H4 (cell line): ENCODE data around the gene CYP17A1. TPM values are rescaled to one million over a fixed set of nuclear protein-coding genes. Genes with fewer than 3 reads are reported as not detected.
"Not testable (repeated sequence)": the region's sequence is repeated elsewhere in the genome, so short reads cannot be mapped to it uniquely, and the experiment has no call there.

Source experiments
- DNase-seq: peaks from one replicate; pipeline ENCODE4 v3.0.0-alpha.2; 2015; ENCODE audit warnings: low spot score
- total RNA-seq: library from RNA; depleted of rRNA; stranded (reverse); fragments of >200 nt; shearing (Covaris generic); gene quantifications from 2 replicates; pipeline ENCODE4 v1.2.3, GENCODE V29; 2014

Gene CYP17A1
- total RNA-seq, 1 experiment from 2014 or later = not detected

DNA sequence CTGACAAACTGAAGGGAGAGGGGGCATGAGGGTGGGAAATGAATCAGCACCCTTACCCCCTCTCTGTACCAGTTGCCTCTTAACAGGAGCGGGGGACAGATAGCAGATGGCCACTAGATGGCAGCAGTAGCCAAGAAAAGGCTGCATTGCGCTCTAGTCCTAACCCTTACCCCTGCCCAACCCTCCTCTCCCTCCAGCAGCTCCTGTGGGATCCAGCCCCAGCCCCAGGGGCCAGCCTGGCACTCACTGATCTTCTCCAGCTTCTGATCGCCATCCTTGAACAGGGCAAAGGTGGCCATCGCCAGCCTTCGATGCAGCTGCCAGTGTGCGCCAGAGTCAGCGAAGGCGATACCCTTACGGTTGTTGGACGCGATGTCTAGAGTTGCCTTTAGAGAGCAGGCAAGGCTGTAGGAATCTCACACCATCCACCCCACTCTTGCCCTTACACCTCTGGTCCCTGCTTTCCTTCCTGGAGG, 2.2 kb downstream of the CYP17A1 start:
- DNase-seq = peak; percentile 65

DNA sequence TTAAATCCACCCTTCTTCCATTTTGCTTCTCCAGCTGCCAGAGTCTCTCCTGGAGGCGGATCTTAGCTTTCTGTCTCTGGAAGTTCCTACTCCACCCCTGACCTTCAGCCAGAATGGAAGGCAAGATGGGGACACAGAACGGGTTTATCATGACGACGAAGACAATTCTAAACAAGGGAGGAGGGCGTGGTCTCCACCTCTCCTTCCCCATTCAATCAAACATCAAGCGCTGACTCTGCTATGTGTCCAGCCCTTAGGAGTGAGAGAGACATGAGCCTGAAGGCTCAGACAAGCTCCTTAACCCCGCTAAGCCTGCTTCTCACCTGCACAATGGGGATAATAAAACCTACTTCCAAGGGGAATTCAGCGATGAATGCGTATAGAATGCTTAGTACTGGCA, 3.1 kb downstream of the CYP17A1 start:
- DNase-seq = no peak

DNA sequence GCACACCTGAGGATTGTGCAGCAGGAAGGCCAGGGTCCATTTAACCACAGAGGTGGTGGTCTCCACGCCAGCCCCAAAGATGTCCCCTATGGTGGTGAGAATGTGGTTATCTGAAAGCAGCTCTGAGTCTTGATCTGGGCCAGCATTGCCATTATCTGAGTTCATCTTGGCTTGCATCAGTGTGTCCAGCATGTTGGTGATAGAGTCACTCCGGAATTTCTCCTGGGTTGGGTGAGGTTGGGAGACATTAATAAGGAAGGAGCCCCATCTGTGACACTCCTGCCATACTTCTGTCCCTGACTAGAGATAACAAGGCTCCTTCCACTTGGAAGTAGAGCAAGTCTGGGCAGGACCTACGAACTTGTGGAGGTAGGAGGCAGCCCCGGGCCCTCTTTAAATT, 4.2 kb downstream of the CYP17A1 start:
- DNase-seq = no peak

DNA sequence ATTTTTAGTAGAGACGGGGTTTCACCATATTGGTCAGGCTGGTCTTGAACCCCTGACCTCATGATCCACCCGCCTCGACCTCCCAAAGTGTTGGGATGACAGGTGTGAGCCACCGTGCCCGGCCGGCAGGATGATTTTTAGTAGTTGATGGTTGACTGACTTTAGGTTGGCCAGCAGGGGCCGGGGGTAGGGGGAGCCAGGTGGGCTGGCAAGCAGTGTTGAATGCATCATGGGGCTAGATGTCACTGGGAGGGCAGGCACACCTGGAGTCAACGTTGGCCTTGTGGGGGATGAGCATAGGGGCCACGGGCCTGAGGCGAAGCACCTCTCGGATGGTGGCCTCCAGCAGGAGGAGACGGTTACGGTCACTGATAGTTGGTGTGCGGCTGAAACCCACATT, 5.0 kb downstream of the CYP17A1 start:
- DNase-seq = no peak

DNA sequence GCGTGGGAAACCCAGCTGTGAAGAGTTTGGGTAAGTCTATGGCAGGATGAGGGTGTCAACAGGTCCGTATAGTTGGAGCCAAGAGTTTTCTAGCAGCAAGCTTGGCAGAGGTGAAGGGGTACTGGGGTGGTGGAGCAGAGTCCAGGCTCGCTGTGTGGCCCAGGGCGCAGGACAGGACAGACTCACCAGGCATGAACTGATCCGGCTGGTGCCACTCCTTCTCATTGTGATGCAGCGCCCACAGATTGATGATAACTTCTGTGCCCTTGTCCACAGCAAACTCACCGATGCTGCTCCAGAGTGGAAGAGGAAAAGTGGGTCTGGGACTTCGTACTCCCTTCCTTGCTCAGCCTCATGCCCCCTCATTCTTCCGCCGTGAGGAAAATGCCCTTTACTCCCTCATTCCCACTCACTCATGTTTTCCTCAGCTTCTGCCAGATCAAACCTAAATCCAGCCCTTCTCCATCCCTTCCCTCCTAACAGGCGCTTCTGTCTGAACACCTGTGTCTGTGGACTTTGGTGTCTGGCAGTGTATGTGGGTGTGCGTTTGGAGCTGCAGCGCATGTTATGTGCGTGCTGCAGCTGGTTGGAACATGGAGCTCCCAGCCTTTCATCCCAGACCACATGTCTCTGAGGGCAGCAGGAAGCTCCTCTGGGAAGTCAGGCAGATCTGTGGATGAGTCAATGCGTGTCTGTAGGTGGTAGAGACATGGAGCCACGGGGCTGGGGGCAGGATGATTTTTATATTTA, 5.7 kb downstream of the CYP17A1 start:
- DNase-seq = no peak

DNA sequence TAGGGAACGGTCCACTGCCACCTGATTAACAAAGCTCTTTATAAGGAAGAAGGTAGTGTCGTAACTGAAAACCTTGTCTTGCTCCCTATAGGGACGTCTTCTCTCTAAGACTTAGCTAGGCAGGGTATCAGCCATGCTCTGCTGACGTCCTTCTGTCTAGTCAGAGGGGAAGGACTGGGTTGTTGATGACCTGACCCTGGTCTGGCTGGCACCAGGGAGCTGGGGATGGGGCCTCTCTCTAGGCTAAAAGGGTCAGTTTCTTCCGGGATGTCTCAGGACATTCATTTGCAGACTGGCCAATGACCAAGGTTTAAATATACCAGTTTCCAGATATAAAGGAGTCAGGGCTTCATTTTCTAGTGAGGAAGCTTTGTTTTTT, 9.6 kb downstream of the CYP17A1 start:
- no peak for DNase-seq

DNA sequence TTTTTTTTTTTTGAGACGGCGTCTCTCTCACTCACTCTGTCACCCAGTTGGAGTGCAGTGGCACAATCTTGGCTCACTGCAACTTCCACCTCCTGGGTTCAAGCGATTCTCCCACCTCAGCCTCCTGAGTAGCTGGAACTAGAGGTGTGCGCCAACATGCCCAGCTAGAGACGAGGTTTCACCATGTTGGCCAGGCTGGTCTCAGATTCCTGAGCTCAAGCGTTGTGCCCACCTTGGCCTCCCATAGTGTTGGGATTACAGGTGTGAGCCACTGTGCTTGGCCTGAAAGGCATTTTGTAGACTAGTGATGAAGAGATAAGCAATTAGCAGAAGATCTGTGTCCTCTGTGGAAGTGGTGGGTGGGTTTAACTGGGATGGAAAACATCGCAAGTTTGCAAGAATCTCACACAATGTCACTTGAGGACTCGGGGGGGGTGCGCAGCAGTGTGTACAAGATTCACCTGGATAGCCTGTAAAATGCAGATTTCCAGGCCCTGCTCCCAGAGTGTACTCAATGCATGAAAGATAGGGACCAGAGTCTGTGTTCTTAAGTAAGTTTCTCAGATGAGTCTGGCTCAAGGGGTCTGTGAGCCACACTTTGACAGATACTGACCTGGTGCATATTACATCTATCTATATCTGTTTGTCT, 10.9 kb downstream of the CYP17A1 start:
- no peak for DNase-seq

DNA sequence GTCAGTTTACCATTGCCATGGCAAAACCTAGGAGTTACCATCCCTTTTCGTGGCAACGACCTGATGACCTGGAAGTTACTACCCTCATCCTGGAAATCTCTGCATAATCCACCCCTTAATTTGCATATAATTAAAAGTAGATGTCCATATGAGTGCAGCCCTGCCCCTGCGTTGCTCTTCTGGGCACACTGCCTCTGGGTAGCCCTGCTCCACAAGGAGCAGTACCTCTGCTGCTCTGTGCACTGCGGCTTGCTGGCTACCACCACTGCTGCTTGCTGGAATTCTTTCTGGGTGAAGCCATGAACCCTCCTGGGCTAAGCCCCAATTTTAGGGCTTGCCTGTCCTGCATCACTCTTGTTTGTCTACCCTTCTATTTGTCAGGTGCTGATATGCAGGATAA, 12.5 kb downstream of the CYP17A1 start:
- DNase-seq = no peak

DNA sequence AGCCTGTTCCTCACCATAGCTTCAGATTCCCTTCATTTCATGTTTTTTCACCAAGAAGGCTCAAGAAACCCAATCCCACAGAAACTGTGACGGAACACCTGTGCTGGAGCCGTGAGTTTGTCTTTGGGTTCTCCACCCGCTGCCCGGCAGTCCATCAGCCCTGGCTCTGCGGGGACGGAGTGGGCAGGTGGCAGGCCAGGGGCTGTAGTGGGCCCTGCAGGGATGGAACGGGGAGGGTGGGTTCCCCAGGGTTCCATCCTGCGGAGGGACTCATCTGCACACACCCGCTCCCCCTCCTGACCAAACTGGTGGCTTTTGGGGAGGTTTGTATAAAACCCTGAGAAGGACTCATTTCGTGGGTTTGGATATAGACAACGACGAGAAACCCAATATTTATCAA, 15.0 kb downstream of the CYP17A1 start:
- no peak for DNase-seq

DNA sequence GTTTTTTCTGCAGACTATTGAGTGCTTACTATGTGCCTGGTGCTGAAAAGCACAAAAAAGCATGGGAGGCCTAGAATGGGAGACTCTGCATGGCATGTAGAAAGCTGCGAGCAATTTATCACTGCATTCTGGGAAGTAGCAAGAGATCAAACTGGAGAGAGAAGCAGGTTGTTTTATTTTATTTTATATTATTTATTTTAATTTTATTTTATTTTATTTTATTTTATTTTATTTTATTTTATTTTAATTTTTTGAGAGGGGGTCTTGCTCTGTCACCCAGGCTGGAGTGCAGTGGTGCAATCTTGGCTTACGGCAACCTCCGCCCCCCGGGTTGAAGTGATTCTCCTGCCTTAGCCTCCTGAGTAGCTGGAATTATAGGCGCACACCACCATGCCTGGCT, 17.2 kb downstream of the CYP17A1 start:
- not testable (repeated sequence) for DNase-seq

DNA sequence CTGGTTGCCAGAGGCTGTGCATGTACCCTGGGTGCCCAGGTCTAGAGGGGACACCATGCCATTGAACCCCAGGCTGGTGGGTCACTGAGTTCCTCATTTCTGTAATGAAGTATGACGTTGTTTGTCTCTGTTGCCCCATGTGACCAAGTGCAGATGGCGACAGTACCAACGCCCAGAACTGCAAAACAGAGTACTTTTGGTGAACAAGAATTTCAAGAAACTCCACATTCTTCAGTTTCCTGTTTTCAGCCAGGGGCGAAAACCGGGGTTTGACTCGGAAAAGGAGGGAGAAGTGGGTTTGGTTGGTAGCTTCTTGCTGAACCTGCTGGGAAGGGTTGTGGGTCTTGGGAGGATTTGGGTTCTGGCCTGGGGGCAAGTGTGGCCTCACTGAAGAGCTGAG, 18.2 kb downstream of the CYP17A1 start:
- DNase-seq = no peak

DNA sequence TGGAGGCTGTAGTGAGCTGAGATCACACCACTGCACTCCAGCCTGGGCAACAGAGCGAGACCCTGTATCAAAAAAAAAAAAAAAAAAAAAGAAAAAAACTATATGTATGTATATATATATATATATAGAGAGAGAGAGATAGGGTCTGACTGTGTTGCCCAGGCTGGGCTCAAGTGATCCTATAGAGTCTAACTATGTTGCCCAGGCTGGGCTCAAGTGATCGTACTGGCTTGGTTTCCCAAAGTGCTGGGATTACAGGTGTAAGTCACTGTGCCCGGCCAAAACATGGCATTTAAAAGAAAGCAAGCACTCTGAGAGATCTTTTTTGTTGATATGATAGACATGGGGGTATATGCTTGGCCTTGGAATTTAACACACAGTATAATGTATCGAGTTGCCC, 20.0 kb downstream of the CYP17A1 start:
- no peak for DNase-seq

DNA sequence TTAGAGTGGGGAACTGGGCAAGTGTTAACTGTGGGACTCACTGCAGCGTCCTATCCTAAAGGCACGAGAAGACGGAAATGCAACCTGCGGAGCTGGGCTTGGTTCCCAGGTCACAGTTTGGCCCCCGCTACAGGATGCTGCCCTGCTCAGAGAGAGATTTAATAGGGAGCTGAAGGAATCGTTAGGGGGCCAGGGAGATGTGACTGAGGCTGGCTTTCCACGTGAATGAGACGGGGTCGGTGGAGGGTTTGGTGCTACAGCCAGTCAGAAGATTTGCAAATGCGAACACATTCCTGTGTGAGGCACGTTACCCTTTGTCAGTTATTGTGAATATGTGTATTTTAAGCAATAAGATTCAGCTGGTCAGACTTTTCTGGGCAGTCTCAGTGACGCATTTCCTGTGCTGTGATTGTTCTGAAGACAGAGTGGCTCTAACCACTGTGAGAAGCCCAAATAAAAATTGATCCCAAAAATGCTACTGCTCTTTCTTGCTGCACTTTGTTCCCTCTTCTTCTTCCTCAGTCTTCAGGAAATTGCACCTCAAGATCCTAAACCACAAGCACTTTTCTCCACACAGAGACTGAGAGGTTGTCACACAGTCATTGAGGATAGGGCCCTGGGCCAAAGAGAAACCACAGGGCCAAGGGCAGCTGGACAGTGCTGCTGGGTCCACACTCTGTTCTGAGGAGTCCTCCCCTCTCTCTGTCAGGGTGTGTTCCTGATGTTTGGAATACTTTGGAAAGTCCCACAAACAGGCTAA, 21.2 kb downstream of the CYP17A1 start:
- no peak for DNase-seq

DNA sequence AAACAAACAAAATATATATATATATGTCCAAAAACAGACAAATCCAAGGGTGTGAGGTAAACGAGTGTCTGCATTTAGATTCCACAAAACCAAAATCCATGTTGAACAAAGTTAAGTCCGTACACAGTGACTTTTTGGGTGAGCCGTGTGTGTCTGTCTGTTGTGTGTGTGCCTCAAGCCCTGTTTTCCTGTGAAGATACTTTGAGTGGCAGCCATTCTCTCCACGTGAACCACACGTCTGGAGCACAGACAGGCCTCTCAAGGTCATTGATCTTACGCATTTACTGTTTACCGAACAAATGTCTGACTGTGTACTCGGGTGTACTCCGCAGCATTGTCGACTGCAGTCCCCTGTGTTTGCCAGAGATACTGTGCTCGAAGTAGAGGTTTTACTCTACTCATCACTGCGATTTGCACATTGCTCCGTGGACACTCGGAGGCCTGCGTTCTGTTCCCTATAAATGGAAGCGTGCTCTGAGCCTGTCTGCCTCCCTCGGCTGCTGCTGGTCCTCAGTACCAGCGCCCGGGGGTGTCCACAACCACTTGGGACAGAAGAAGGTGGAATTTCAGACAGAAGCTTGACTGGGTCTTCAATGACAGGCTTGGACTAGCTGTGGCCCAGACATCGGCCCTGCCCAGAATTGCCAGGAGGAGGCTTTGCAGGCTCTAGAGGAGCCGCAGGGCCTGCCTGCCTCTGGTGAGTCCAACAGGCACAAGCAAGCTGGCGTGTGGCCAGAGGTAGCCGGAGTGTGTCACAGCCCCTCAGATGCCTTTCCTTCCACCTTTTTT, 22.1 kb downstream of the CYP17A1 start:
- DNase-seq = no peak

DNA sequence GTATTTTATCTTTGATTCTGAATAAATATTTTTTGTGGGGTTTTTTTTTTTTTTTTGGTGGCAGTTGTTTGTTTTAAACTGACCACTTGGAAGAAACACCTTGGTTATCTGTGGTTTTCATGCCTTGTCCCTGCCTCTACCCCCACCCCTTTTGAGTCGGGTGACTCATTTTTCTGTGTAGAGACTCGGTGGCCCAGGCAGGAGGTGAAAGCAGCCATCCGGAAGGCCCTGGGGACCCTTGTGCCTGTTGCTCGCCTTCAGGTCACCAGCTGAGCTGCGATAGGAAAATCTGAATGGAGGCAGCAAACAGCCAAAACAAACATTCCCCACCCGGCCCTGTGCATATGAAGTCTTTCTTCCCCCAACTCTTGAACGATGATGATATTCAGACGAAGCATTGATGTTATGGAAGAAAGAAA, 22.8 kb downstream of the CYP17A1 start:
- no peak for DNase-seq

DNA sequence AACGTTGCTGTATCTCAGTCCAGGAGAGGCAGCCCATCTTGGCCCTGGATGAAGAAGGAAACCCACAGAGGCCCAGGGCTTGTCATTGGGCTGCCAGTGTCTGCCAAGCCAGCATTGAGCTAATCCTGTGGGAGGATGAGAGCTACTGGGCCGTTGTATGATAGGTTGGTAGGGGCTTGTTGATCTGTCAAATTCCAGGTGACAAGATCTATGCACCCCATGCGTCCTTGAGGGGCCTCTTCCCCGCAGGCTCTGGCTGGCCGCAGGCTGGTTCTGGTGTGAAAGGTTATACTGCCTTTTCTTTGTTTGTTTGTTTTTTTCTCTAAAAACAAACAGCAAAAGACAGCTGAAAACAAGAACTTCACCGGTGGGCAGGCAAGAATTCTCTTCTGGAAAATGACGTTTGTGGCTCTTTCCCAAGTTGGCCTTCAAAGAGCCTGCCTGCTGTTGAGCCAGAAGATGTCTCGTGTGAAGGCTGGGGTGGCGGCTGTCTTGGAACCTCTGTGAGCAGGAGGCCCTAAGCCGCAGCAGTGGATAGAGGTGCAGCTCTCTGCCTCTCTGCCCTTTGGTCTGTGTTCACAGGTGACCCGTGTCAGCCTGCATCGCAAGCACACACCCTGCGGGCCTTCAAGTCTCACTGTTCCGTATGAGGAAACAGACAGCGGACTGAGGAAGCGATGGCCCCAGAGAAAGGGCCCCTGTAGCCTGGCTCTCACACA, 23.3 kb downstream of the CYP17A1 start:
- DNase-seq = no peak

DNA sequence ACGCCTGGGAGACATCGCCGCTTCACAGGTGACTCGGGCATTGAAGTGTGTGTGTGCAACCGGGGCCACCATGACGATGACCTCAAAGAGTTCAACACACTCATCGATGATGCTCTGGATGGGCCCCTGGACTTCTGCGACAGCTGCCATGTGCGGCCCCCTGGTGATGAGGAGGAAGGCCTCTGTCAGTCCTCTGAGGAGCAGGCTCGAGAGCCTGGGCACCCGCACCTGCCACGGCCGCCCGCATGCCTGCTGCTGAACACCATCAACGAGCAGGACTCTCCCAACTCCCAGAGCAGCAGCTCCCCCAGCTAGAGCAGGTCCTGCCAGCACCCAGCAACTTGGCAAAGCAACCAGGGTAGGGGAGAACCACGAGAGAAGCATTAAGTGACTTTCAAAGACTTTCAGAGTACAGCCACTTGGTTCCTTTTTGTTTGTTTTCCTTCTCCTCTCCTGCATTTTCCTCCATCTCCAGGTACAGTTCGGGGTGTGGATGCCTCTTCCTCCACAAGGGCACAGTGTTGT, 24.1 kb downstream of the CYP17A1 start:
- no peak for DNase-seq

DNA sequence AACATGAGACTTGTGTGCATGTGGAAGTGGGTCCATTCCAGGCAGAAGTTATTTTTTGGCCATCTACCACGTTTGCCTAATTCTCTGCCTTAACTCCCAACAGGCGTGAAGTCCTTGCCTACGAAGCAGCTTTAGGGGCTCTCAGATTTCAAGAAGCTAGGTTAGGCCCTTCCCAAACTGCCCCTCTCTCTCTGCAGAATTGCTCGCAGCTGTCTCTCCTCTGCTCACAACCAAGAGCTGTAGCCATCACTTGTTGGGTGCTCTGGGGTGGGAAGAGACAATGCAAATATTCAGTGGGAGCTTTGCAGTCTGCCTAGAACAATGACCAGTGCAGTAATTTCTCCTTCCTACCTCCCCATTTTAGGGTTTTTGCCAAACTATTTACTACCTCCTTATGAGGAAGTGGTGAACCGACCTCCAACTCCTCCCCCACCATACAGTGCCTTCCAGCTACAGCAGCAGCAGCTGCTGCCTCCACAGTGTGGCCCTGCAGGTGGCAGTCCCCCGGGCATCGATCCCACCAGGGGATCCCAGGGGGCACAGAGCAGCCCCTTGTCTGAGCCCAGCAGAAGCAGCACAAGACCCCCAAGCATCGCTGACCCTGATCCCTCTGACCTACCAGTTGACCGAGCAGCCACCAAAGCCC, 24.9 kb downstream of the CYP17A1 start:
- DNase-seq = no peak

DNA sequence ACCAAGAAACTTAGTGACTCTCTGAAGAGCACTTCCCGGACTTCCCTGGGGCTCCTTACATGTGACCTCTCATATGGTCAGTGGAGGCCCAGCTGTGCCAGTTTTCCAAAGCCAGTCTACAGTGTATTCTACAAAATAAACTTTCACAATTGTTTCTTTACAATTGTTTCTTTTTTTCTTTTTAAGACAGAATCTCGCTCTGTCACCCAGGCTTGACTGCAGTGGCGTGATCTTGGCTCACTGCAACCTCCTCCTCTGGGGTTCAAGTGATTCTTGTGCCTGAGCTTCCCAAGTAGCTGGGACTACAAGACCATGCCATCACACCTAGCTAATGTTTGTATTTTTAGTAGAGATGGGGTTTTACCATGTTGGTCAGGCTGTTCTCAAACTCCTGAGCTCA, 25.9 kb downstream of the CYP17A1 start:
- no peak for DNase-seq

DNA sequence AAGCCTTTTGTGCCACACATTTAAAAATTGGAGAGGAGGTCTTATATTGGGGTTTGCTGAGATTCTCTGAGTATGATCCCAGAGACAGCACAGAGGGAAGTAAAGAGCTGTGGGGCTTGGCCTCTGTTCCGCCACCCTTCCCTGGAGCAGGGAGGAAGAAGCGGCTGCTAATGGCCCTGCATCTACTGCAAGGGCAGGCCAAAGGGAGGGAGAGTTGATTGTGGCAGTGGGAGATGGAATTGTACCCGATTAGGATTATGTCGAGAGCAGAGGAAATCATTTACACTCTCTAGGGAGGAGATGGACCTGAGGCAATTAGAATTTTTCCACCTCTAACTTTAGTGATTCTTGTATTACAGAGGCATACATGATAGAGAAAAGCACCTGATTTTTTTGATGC, 28.8 kb downstream of the CYP17A1 start:
- DNase-seq = no peak
